ENCODE measurements around the gene NT5C2.

Gene NT5C2

GRCh38 chr10:103058034-103058433 is 135.0 kb downstream of the NT5C2 start:
- H3K9me3 ChIP-seq (ENCODE audit: control insufficient read depth in 5 of 5, low read length in 5 of 5), result no peaks in the 10 kb centered on the region
- no peak overlapping the region for H3K9ac ChIP-seq (ENCODE audit: low read length in 5 of 5)
- no peak overlapping the region for H3K4me3 ChIP-seq (ENCODE audit: low read depth in 1 of 5, low read length in 5 of 5)
- H3K27ac ChIP-seq (ENCODE audit: low read depth, low read length), result no peak overlapping the region
- peaks cover 0 to 4% (median 0%) of the 10 kb centered on the region in 5 donors for H3K36me3 ChIP-seq (ENCODE audit: control insufficient read depth in 5 of 5, insufficient read depth in 5 of 5, low read length in 5 of 5)
- peaks cover 0 to 9% (median 0%) of the 10 kb centered on the region in 5 donors for H3K4me1 ChIP-seq (ENCODE audit: control insufficient read depth in 5 of 5, insufficient read depth in 5 of 5, low read length in 5 of 5)
- no peaks in the 10 kb centered on the region for H3K27me3 ChIP-seq (ENCODE audit: control insufficient read depth in 5 of 5, insufficient read depth in 4 of 5, low read length in 5 of 5)

GRCh38 chr10:103055105-103055504 is 138.0 kb downstream of the NT5C2 start:
- Histone ChIP-seq H3K9ac (ENCODE audit: low read length in 5 of 5) (no peak overlapping the region), H3K27ac (ENCODE audit: low read depth, low read length) (no peak overlapping the region), H3K4me1 (ENCODE audit: control insufficient read depth in 5 of 5, insufficient read depth in 5 of 5, low read length in 5 of 5) (peaks cover 0 to 9% (median 0%) of the 10 kb centered on the region in 5 donors), H3K4me3 (ENCODE audit: low read depth in 1 of 5, low read length in 5 of 5) (no peak overlapping the region), H3K9me3 (ENCODE audit: control insufficient read depth in 5 of 5, low read length in 5 of 5) (no peaks in the 10 kb centered on the region), H3K27me3 (ENCODE audit: control insufficient read depth in 5 of 5, insufficient read depth in 4 of 5, low read length in 5 of 5) (no peaks in the 10 kb centered on the region), H3K36me3 (ENCODE audit: control insufficient read depth in 5 of 5, insufficient read depth in 5 of 5, low read length in 5 of 5) (peaks cover 0 to 4% (median 0%) of the 10 kb centered on the region in 5 donors)

GRCh38 chr10:103054621-103055020 is 138.5 kb downstream of the NT5C2 start:
- Histone ChIP-seq H3K9ac (ENCODE audit: low read length in 5 of 5) (no peak overlapping the region), H3K27ac (ENCODE audit: low read depth, low read length) (no peak overlapping the region), H3K27me3 (ENCODE audit: control insufficient read depth in 5 of 5, insufficient read depth in 4 of 5, low read length in 5 of 5) (no peaks in the 10 kb centered on the region), H3K4me1 (ENCODE audit: control insufficient read depth in 5 of 5, insufficient read depth in 5 of 5, low read length in 5 of 5) (peaks cover 0 to 9% (median 0%) of the 10 kb centered on the region in 5 donors), H3K36me3 (ENCODE audit: control insufficient read depth in 5 of 5, insufficient read depth in 5 of 5, low read length in 5 of 5) (peaks cover 0 to 4% (median 0%) of the 10 kb centered on the region in 5 donors), H3K9me3 (ENCODE audit: control insufficient read depth in 5 of 5, low read length in 5 of 5) (no peaks in the 10 kb centered on the region), H3K4me3 (ENCODE audit: low read depth in 1 of 5, low read length in 5 of 5) (peak overlapping the region in 1 of 5 donors; percentile 58)

- no peaks in the 10 kb centered on the region for H3K27me3 ChIP-seq (ENCODE audit: control insufficient read depth in 5 of 5, insufficient read depth in 4 of 5, low read length in 5 of 5)
Measured at GRCh38 chr10:103053659-103054581, 139.2 kb downstream of the NT5C2 start.

GRCh38 chr10:103049237-103049636 is 143.8 kb downstream of the NT5C2 start:
- H3K27ac ChIP-seq (ENCODE audit: low read depth, low read length), result no peak overlapping the region
- H3K4me3 ChIP-seq (ENCODE audit: low read depth in 1 of 5, low read length in 5 of 5), result no peak overlapping the region
- H3K27me3 ChIP-seq (ENCODE audit: control insufficient read depth in 5 of 5, insufficient read depth in 4 of 5, low read length in 5 of 5), result no peaks in the 10 kb centered on the region
- peaks cover 0 to 2% (median 0%) of the 10 kb centered on the region in 5 donors for H3K36me3 ChIP-seq (ENCODE audit: control insufficient read depth in 5 of 5, insufficient read depth in 5 of 5, low read length in 5 of 5)
- H3K9me3 ChIP-seq (ENCODE audit: control insufficient read depth in 5 of 5, low read length in 5 of 5), result no peaks in the 10 kb centered on the region
- H3K9ac ChIP-seq (ENCODE audit: low read length in 5 of 5), result no peak overlapping the region
- peaks cover 0 to 8% (median 0%) of the 10 kb centered on the region in 5 donors for H3K4me1 ChIP-seq (ENCODE audit: control insufficient read depth in 5 of 5, insufficient read depth in 5 of 5, low read length in 5 of 5)

More at GRCh38 chr10:103053659-103054581, 139.2 kb downstream of the NT5C2 start:
- Histone ChIP-seq H3K4me3 (ENCODE audit: low read depth in 1 of 5, low read length in 5 of 5) (peak overlapping the region in 3 of 5 donors; percentile 44 to 58 (median 46)), H3K4me1 (ENCODE audit: control insufficient read depth in 5 of 5, insufficient read depth in 5 of 5, low read length in 5 of 5) (peaks cover 0 to 9% (median 0%) of the 10 kb centered on the region in 5 donors), H3K36me3 (ENCODE audit: control insufficient read depth in 5 of 5, insufficient read depth in 5 of 5, low read length in 5 of 5) (peaks cover 0 to 4% (median 0%) of the 10 kb centered on the region in 5 donors), H3K27ac (ENCODE audit: low read depth, low read length) (no peak overlapping the region), H3K9me3 (ENCODE audit: control insufficient read depth in 5 of 5, low read length in 5 of 5) (no peaks in the 10 kb centered on the region), H3K9ac (ENCODE audit: low read length in 5 of 5) (peak overlapping the region in 3 of 5 donors; percentile 26 to 34 (median 28))

GRCh38 chr10:103047381-103047780 is 145.7 kb downstream of the NT5C2 start:
- no peaks in the 10 kb centered on the region for H3K27me3 ChIP-seq (ENCODE audit: control insufficient read depth in 5 of 5, insufficient read depth in 4 of 5, low read length in 5 of 5)
- H3K4me1 ChIP-seq (ENCODE audit: control insufficient read depth in 5 of 5, insufficient read depth in 5 of 5, low read length in 5 of 5), result no peaks in the 10 kb centered on the region
- H3K4me3 ChIP-seq (ENCODE audit: low read depth in 1 of 5, low read length in 5 of 5), result no peak overlapping the region
- peaks cover 0 to 2% (median 0%) of the 10 kb centered on the region in 5 donors for H3K36me3 ChIP-seq (ENCODE audit: control insufficient read depth in 5 of 5, insufficient read depth in 5 of 5, low read length in 5 of 5)
- no peak overlapping the region for H3K27ac ChIP-seq (ENCODE audit: low read depth, low read length)
- no peaks in the 10 kb centered on the region for H3K9me3 ChIP-seq (ENCODE audit: control insufficient read depth in 5 of 5, low read length in 5 of 5)
- no peak overlapping the region for H3K9ac ChIP-seq (ENCODE audit: low read length in 5 of 5)

GRCh38 chr10:103045961-103046360 is 147.1 kb downstream of the NT5C2 start:
- no peak overlapping the region for H3K27ac ChIP-seq (ENCODE audit: low read depth, low read length)
- no peaks in the 10 kb centered on the region for H3K4me1 ChIP-seq (ENCODE audit: control insufficient read depth in 5 of 5, insufficient read depth in 5 of 5, low read length in 5 of 5)
- no peak overlapping the region for H3K4me3 ChIP-seq (ENCODE audit: low read depth in 1 of 5, low read length in 5 of 5)
- no peak overlapping the region for H3K9ac ChIP-seq (ENCODE audit: low read length in 5 of 5)
- peaks cover 0 to 2% (median 0%) of the 10 kb centered on the region in 5 donors for H3K36me3 ChIP-seq (ENCODE audit: control insufficient read depth in 5 of 5, insufficient read depth in 5 of 5, low read length in 5 of 5)
- H3K27me3 ChIP-seq (ENCODE audit: control insufficient read depth in 5 of 5, insufficient read depth in 4 of 5, low read length in 5 of 5), result no peaks in the 10 kb centered on the region
- H3K9me3 ChIP-seq (ENCODE audit: control insufficient read depth in 5 of 5, low read length in 5 of 5), result no peaks in the 10 kb centered on the region

- Histone ChIP-seq H3K4me1 (ENCODE audit: control insufficient read depth in 5 of 5, insufficient read depth in 5 of 5, low read length in 5 of 5) (no peaks in the 10 kb centered on the region), H3K9me3 (ENCODE audit: control insufficient read depth in 5 of 5, low read length in 5 of 5) (no peaks in the 10 kb centered on the region), H3K9ac (ENCODE audit: low read length in 5 of 5) (no peak overlapping the region), H3K36me3 (ENCODE audit: control insufficient read depth in 5 of 5, insufficient read depth in 5 of 5, low read length in 5 of 5) (peaks cover 0 to 2% (median 0%) of the 10 kb centered on the region in 5 donors), H3K27ac (ENCODE audit: low read depth, low read length) (no peak overlapping the region), H3K4me3 (ENCODE audit: low read depth in 1 of 5, low read length in 5 of 5) (no peak overlapping the region), H3K27me3 (ENCODE audit: control insufficient read depth in 5 of 5, insufficient read depth in 4 of 5, low read length in 5 of 5) (no peaks in the 10 kb centered on the region)
Measured at GRCh38 chr10:103044942-103045489, 148.1 kb downstream of the NT5C2 start.

- no peaks in the 10 kb centered on the region for H3K27me3 ChIP-seq (ENCODE audit: control insufficient read depth in 5 of 5, insufficient read depth in 4 of 5, low read length in 5 of 5)
- H3K4me3 ChIP-seq (ENCODE audit: low read depth in 1 of 5, low read length in 5 of 5), result no peak overlapping the region
- no peak overlapping the region for H3K27ac ChIP-seq (ENCODE audit: low read depth, low read length)
- H3K9ac ChIP-seq (ENCODE audit: low read length in 5 of 5), result no peak overlapping the region
- no peaks in the 10 kb centered on the region for H3K36me3 ChIP-seq (ENCODE audit: control insufficient read depth in 5 of 5, insufficient read depth in 5 of 5, low read length in 5 of 5)
- H3K9me3 ChIP-seq (ENCODE audit: control insufficient read depth in 5 of 5, low read length in 5 of 5), result no peaks in the 10 kb centered on the region
- no peaks in the 10 kb centered on the region for H3K4me1 ChIP-seq (ENCODE audit: control insufficient read depth in 5 of 5, insufficient read depth in 5 of 5, low read length in 5 of 5)
Measured at GRCh38 chr10:103042908-103043307, 150.2 kb downstream of the NT5C2 start.

- H3K4me1 ChIP-seq (ENCODE audit: control insufficient read depth in 5 of 5, insufficient read depth in 5 of 5, low read length in 5 of 5), result no peaks in the 10 kb centered on the region
- no peaks in the 10 kb centered on the region for H3K36me3 ChIP-seq (ENCODE audit: control insufficient read depth in 5 of 5, insufficient read depth in 5 of 5, low read length in 5 of 5)
- no peak overlapping the region for H3K27ac ChIP-seq (ENCODE audit: low read depth, low read length)
- no peak overlapping the region for H3K9ac ChIP-seq (ENCODE audit: low read length in 5 of 5)
- H3K4me3 ChIP-seq (ENCODE audit: low read depth in 1 of 5, low read length in 5 of 5), result no peak overlapping the region
- H3K9me3 ChIP-seq (ENCODE audit: control insufficient read depth in 5 of 5, low read length in 5 of 5), result no peaks in the 10 kb centered on the region
- H3K27me3 ChIP-seq (ENCODE audit: control insufficient read depth in 5 of 5, insufficient read depth in 4 of 5, low read length in 5 of 5), result no peaks in the 10 kb centered on the region
Measured at GRCh38 chr10:103042129-103042528, 150.9 kb downstream of the NT5C2 start.

All from subcutaneous abdominal adipose tissue (tissue), 5 donors.